Right lobe of liver (tissue), 4 donors: ENCODE data around the gene CLSTN3.

ENCODE experiments used
- POLR2A ChIP-seq: fragments of 450-650 bp; IDR thresholded peaks from one replicate; pipeline ENCODE4 v1.6.1; 2017; ENCODE audit warnings: antibody characterized with exemption, mild to moderate bottlenecking
- TF ChIP-seq, protein P1 (sequence below), 4 donors: fragments of 200-600 bp in 3 of 4; fragments of 450-650 bp in 1 of 4; IDR thresholded peaks; one replicate each; pipeline versions ENCODE4 v1.5.1 to v1.8.0; 2016 to 2022; ENCODE audit warnings: antibody characterized with exemption in 4 of 4, mild to moderate bottlenecking in 2 of 4
- donor health status: DM: no; HTN: no; CAD: no.
- donor health status: DM: no; HTN: no; CAD: no.
- donor health status: DM: no; HTN: yes; CAD: no.

DNA sequence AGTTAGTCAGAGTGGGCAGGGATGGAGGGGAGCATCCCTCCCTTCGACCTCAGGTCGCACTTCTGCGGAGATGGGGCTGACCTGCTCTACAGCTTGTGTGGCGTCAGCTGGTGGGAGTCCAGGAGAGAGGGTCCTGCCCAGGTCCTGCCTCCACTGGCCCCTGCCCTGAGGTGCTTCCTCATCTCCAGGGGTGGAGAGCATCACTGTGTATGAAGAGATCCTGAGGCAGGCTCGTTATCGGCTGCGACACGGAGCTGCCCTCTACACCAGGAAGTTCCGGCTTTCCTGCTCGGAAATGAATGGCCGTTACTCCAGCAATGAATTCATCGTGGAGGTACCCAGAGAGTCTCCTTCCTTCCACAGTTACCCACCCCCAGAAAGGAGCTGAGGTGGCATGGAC is 20.2 kb downstream of the CLSTN3 start:
- TF ChIP-seq, protein P1, sequence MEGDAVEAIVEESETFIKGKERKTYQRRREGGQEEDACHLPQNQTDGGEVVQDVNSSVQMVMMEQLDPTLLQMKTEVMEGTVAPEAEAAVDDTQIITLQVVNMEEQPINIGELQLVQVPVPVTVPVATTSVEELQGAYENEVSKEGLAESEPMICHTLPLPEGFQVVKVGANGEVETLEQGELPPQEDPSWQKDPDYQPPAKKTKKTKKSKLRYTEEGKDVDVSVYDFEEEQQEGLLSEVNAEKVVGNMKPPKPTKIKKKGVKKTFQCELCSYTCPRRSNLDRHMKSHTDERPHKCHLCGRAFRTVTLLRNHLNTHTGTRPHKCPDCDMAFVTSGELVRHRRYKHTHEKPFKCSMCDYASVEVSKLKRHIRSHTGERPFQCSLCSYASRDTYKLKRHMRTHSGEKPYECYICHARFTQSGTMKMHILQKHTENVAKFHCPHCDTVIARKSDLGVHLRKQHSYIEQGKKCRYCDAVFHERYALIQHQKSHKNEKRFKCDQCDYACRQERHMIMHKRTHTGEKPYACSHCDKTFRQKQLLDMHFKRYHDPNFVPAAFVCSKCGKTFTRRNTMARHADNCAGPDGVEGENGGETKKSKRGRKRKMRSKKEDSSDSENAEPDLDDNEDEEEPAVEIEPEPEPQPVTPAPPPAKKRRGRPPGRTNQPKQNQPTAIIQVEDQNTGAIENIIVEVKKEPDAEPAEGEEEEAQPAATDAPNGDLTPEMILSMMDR (IDR thresholded peaks at IDR 0.05): no peak
- TF ChIP-seq POLR2A: no peak
